ENCODE data around the gene TMEM154. TPM values are rescaled to one million over a fixed set of nuclear protein-coding genes. Genes with fewer than 3 reads are reported as not detected.
A peak's percentile ranks its signal among the peaks of the same experiment; 100 is the strongest.

The TMEM154 gene
- total RNA-seq, 3 donors from 2014 or later (not counting 1 experiment from before 2014, with no cell fraction given): 9.8 to 45.4 (median 10.5) TPM

- H3K4me1 ChIP-seq (ENCODE audit: control insufficient read depth, insufficient read depth, low read length): peaks cover 22% of the 10 kb centered on the region
- WGBS (ENCODE audit: insufficient coverage): 97% methylated on average over 3 of the region's 3 CpGs
- DNase-seq (no peak), ATAC-seq (no peak)
- H3K9me3 Mint-ChIP-seq: no peaks in the 10 kb centered on the region
- peak overlapping the region in 1 of 2 donors; percentile 69 for H3K27ac Mint-ChIP-seq
- H3K27me3 ChIP-seq (ENCODE audit: control insufficient read depth, insufficient read depth, low read length): no peaks in the 10 kb centered on the region
- H3K4me1 Mint-ChIP-seq: peaks cover 0 to 28% of the 10 kb centered on the region in 2 donors
- no peak overlapping the region for H3K27ac ChIP-seq (ENCODE audit: low read length)
- no peaks in the 10 kb centered on the region for H3K36me3 Mint-ChIP-seq
- no peaks in the 10 kb centered on the region for H3K27me3 Mint-ChIP-seq (ENCODE audit: low read depth in 2 of 2)
- H3K4me3 ChIP-seq (ENCODE audit: low read length): no peak overlapping the region
- intact Hi-C loops (cut with micrococcal nuclease): no loop called here
- no peaks in the 10 kb centered on the region for H3K9me3 ChIP-seq (ENCODE audit: control insufficient read depth, insufficient read depth, low read length)
- H3K36me3 ChIP-seq (ENCODE audit: control insufficient read depth, insufficient read depth, low read length): no peaks in the 10 kb centered on the region
- no peak for TF ChIP-seq CTCF (IDR thresholded peaks at IDR 0.05)
- no peak overlapping the region for H3K4me3 Mint-ChIP-seq
These were observed 33.6 kb downstream of the TMEM154 start for GRCh38 chr4:152646221-152646620.

- Histone ChIP-seq H3K27ac (ENCODE audit: low read length) (peak overlapping the region; percentile 66), H3K9me3 (ENCODE audit: control insufficient read depth, insufficient read depth, low read length) (no peaks in the 10 kb centered on the region), H3K4me1 (ENCODE audit: control insufficient read depth, insufficient read depth, low read length) (peaks cover 22% of the 10 kb centered on the region), H3K4me3 (ENCODE audit: low read length) (no peak overlapping the region), H3K36me3 (ENCODE audit: control insufficient read depth, insufficient read depth, low read length) (no peaks in the 10 kb centered on the region), H3K27me3 (ENCODE audit: control insufficient read depth, insufficient read depth, low read length) (no peaks in the 10 kb centered on the region)
- Mint-ChIP-seq H3K9me3 (no peaks in the 10 kb centered on the region), H3K4me1 (peaks cover 0 to 28% of the 10 kb centered on the region in 2 donors), H3K4me3 (no peak overlapping the region), H3K27ac (peak overlapping the region in 1 of 2 donors; percentile 34), H3K27me3 (ENCODE audit: low read depth in 2 of 2) (no peaks in the 10 kb centered on the region), H3K36me3 (no peaks in the 10 kb centered on the region)
- ATAC-seq (no peak), DNase-seq (no peak)
- WGBS (ENCODE audit: insufficient coverage): 65% methylated on average over 4 of the region's 4 CpGs
- TF ChIP-seq CTCF (IDR thresholded peaks at IDR 0.05): no peak
- intact Hi-C loops (cut with micrococcal nuclease): no loop called here
These were observed 35.7 kb downstream of the TMEM154 start for GRCh38 chr4:152644130-152644529.

DNA sequence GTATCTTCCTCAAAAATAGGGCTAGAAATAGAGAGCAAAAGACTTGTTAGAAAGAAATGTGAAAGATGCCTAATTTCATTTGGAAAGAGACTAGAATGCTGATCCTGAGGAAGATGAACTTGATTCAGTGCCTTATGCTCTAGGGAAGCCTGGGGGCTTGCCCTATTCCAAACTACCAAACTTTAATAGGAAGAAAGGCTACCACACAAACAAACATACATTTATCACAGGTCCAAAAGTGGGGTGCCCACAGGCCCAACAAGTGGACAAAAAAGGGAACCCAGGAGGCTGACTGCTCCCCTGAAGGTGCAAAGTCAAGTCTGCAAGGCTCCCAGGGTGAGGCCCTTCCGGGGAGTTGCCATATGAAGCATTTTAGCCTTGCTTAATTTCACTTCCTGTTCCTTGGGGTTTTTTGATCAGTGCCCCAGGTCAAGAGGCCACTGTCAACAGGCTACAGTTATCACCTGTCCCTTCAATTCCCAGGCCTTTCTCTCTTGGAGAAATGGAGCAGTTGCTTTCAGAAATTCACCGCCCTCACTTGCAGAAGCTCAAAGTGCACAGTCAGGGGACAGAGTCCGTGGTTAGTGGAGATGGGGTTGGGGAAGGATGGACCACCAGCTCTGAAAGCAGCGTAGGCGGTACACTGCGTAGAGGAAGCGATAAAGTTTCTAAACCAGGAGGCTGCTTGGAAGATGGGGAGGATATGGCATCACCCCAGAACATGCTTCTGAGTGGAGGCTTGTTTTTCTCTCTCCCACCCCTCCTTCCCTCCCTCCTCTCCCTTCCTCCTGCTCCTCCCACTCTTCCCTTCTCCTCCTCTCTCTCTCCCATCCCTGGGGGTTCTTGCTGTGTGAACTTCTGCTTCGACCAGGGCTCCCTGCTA, 36.4 kb downstream of the TMEM154 start:
- Mint-ChIP-seq H3K4me1 (peaks cover 0 to 28% of the 10 kb centered on the region in 2 donors), H3K36me3 (no peaks in the 10 kb centered on the region), H3K27ac (peak overlapping the region in 1 of 2 donors; percentile 34), H3K4me3 (no peak overlapping the region), H3K27me3 (ENCODE audit: low read depth in 2 of 2) (no peaks in the 10 kb centered on the region), H3K9me3 (no peaks in the 10 kb centered on the region)
- Histone ChIP-seq H3K4me3 (ENCODE audit: low read length) (no peak overlapping the region), H3K27ac (ENCODE audit: low read length) (peak overlapping the region; percentile 66), H3K27me3 (ENCODE audit: control insufficient read depth, insufficient read depth, low read length) (no peaks in the 10 kb centered on the region), H3K4me1 (ENCODE audit: control insufficient read depth, insufficient read depth, low read length) (peaks cover 22% of the 10 kb centered on the region), H3K9me3 (ENCODE audit: control insufficient read depth, insufficient read depth, low read length) (no peaks in the 10 kb centered on the region), H3K36me3 (ENCODE audit: control insufficient read depth, insufficient read depth, low read length) (no peaks in the 10 kb centered on the region)
- ATAC-seq: peak; percentile 24 to 77 (median 38)
- DNase-seq: peak in 1 of 2 donors; percentile 30
- 61% methylated on average over 8 of the region's 8 CpGs for WGBS (ENCODE audit: insufficient coverage)
- intact Hi-C loops (cut with micrococcal nuclease): no loop called here
- no peak for TF ChIP-seq CTCF (IDR thresholded peaks at IDR 0.05)

All from natural killer cell (primary cell).